Activated CD8-positive, alpha-beta memory T cell treated with anti-CD3 and anti-CD28 coated beads for 48 hours (primary cell): ENCODE results near the gene STH.

Experiments
- DNase-seq, 3 experiments: peaks; one replicate each; pipeline ENCODE4 v3.0.0-alpha.2; 2020; ENCODE audit warnings: low read depth in 2 of 3, low spot score in 2 of 3

Gene STH

DNA sequence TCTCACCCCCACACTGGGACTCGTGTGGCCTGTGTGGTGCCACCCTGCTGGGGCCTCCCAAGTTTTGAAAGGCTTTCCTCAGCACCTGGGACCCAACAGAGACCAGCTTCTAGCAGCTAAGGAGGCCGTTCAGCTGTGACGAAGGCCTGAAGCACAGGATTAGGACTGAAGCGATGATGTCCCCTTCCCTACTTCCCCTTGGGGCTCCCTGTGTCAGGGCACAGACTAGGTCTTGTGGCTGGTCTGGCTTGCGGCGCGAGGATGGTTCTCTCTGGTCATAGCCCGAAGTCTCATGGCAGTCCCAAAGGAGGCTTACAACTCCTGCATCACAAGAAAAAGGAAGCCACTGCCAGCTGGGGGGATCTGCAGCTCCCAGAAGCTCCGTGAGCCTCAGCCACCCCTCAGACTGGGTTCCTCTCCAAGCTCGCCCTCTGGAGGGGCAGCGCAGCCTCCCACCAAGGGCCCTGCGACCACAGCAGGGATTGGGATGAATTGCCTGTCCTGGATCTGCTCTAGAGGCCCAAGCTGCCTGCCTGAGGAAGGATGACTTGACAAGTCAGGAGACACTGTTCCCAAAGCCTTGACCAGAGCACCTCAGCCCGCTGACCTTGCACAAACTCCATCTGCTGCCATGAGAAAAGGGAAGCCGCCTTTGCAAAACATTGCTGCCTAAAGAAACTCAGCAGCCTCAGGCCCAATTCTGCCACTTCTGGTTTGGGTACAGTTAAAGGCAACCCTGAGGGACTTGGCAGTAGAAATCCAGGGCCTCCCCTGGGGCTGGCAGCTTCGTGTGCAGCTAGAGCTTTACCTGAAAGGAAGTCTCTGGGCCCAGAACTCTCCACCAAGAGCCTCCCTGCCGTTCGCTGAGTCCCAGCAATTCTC, 27.4 kb downstream of the STH start:
- no peak for DNase-seq

DNA sequence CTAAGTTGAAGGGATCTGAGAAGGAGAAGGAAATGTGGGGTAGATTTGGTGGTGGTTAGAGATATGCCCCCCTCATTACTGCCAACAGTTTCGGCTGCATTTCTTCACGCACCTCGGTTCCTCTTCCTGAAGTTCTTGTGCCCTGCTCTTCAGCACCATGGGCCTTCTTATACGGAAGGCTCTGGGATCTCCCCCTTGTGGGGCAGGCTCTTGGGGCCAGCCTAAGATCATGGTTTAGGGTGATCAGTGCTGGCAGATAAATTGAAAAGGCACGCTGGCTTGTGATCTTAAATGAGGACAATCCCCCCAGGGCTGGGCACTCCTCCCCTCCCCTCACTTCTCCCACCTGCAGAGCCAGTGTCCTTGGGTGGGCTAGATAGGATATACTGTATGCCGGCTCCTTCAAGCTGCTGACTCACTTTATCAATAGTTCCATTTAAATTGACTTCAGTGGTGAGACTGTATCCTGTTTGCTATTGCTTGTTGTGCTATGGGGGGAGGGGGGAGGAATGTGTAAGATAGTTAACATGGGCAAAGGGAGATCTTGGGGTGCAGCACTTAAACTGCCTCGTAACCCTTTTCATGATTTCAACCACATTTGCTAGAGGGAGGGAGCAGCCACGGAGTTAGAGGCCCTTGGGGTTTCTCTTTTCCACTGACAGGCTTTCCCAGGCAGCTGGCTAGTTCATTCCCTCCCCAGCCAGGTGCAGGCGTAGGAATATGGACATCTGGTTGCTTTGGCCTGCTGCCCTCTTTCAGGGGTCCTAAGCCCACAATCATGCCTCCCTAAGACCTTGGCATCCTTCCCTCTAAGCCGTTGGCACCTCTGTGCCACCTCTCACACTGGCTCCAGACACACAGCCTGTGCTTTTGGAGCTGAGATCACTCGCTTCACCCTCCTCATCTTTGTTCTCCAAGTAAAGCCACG, 28.3 kb downstream of the STH start:
- DNase-seq: no peak

DNA sequence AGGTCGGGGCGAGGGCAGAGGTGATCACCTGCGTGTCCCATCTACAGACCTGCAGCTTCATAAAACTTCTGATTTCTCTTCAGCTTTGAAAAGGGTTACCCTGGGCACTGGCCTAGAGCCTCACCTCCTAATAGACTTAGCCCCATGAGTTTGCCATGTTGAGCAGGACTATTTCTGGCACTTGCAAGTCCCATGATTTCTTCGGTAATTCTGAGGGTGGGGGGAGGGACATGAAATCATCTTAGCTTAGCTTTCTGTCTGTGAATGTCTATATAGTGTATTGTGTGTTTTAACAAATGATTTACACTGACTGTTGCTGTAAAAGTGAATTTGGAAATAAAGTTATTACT, 28.9 kb downstream of the STH start:
- no peak for DNase-seq

DNA sequence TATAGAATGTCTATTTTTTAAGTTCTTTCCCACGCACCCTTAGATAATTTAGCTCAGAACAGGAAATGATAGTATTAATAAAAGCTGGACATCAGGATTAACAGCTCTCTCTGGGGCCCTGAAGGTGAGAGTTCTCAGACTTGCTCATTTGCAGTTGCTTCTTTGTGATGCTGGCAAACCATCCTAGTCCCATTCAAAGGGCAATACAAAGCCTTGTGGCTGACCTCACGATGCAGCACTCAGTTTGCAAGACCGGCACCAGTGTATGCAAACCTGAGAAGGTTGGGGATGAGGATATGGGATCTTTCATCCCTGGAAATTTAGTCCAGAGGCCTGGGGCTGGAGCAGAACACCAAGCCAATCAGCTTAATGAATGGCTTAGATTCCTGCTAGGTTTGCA, 29.3 kb downstream of the STH start:
- DNase-seq: no peak

DNA sequence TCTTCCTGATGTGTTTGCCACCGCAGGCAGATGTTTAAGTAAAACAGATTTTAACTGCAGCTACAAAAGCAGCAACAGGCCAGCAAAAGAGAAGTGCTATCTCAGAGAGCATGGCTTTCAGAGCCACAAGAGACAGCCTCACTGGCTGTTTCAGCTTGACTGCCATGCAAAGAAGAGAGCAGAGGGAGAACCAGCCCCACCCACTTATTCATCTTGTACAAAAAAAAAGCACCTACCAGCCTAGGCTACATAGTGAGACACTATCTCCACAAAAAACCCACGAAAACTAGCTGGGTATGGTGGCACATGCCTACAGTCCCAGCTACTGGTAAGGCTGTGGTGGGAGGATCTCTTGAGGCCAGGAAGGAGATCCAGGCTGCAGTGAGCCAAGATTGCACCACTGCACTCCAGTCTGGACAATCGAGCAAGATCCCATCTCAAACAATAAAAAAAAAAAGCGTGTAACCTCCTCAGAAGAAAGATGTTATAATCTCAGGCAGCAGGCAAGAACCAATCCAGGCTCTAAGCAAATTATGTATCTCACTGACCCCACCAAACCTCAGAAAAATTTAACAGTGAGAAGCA, 30.0 kb downstream of the STH start:
- no peak for DNase-seq

DNA sequence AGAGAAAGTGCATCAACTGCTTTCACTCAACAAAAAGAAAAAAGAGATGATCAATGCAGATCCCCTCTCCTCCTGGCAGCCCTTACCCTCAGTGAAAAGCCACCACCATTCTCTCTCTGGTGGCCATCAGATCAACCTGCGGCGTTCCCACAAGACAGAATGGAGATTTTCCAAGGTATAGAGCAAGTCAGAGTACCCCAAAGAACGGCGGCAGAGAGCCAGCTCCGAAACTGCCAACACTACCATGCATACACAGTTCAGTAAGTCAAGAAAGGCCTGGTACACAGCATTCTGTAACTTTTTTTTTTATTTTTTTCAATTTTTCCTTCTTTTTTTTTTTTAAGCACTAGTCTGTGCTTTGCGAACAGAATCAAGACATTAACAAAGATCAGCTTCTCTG, 30.6 kb downstream of the STH start:
- DNase-seq: no peak

DNA sequence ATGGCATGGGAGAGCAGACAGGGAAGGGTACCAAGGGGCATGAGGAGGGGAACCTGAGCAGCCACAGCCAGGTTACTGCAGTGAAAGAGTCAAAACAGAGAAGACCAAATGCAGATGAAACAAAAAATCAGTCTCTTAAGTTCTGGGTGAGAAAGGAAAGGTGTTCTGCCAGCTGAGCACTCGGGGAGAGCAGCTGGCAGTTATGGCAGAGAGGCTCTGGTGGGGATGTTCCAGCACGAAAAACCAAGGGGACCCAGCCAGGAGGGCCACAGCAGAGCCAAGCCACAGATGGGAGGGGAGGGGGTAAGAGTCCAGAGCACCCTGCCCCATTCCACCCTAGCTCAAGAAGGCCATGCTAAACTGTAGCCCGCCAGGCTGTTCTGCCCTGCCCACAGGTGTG, 31.7 kb downstream of the STH start:
- DNase-seq: no peak

DNA sequence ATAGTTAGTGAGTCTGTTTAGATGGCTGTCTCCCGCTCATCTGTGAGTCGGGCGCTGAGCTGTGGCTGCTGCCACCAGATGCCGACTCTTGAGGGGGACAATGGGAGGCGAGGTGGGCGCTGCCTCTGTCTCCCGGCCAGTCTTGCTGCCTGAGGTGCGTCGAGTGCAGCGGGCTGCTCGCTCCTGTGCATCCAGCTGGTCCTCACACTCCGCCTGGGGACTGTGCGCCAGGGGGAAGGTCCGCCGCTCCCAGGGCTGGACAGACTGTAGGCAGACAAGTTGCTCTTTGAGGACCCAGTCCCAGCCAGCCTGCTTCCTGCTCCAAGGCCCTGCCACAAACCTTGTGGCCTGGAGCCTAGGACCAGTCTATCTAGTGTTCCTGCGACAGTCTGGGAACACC, 32.4 kb downstream of the STH start:
- DNase-seq: no peak

DNA sequence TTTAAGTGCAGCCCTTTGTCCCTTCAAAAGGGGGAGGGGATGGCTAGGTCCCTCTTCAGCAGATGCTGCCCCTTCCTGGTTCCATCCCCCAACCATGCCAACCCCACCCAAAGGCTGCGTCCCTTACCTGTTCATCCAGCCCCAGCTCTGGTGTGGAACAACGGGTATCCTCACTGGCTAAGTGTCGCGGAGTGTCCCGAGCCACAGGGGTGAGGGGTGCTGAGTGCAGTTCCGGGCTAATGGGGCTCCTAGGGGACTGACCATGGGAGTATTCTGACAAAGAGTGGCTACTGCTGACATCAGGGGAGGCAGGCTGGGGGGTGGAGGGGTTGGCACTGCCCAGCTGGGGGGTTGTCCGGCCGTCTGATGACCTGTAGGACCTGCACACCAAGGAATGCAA, 32.9 kb downstream of the STH start:
- no peak for DNase-seq

DNA sequence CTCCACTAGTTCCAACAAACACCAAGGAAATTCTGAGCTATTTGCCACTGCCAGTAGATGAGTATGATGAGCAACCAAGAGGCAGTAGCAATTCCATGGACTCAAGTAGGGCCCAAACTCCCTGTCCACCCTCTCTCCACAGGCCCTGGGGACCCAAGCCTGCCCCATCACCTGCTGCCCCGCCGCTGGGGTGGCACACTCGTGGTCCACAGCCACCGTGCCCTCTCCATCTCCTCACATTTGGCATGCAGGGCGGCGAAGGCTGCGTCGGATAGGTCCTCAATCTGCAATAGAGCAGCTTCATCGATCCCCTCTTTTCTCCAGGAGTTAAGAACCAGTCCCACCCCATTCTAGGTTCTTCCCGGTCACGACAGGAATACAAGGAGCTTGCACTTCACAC, 33.9 kb downstream of the STH start:
- no peak for DNase-seq

DNA sequence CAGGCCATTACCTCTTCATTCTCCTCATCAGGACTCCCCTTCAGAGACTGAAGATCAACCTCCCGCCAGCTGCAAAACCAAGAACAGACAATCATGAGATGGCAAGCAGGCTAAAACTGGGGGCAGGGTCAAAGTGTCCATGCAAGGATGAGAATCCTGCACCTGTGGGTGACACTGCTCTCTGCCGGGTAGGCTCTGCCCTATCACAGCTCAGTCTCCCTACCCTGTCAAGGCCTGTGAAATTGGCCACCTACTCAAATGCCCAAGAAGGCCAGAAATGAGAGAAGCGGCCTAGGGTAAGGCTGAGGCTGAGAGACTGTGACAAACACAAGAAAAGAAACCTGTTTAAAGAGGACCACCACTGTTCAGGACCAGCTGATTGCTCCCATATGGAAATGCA, 34.3 kb downstream of the STH start:
- DNase-seq: no peak

DNA sequence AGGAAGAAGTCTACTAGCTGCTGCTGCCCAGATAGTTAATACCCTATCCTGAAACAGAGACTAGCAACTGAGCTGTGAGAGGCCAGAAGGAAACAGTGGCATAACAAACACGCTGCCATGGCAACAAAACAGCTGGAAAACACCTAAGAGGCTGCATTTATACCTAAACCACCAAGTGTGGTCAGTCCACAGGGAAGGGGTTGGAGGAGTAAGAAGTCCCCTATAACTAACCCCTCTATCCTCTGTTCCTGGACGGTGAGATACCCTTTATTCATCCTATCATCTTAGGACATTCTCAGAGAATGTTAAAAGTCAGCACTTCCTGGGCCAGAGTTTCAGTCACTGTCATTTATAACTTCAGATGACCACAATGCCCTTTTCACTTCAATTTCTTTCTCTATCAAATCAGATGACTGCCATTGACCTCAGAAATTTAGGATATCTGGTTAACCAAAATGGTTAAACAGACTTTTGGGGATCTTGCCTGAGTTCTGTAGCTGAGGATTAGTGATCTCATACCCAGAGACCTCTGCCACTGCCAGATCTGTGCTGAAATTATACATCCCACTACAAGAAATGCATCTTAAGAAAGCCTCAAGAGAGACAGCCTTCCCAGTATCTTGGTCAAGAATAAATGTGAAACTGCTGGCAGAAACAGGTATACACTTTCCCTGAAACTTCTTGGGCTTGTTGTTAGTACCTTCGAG, 36.2 kb downstream of the STH start:
- no peak for DNase-seq

DNA sequence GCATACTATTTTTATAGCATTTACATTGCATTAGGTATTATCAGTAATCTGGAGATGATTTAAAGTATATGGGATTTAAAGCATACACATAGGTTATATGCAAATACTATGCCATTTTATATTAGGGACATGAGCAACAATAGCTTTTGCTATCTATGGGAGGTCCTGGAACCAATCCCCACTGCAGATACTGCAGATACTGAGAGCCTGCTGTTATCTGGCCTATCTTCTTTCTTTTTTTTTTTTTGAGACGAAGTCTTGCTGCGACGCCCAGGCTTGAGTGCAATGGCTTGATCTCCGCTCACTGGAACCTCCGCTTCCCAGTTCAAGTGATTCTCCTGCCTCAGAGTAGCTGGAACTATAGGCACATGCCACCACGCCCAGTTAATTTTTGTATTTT, 37.4 kb downstream of the STH start:
- no peak for DNase-seq

DNA sequence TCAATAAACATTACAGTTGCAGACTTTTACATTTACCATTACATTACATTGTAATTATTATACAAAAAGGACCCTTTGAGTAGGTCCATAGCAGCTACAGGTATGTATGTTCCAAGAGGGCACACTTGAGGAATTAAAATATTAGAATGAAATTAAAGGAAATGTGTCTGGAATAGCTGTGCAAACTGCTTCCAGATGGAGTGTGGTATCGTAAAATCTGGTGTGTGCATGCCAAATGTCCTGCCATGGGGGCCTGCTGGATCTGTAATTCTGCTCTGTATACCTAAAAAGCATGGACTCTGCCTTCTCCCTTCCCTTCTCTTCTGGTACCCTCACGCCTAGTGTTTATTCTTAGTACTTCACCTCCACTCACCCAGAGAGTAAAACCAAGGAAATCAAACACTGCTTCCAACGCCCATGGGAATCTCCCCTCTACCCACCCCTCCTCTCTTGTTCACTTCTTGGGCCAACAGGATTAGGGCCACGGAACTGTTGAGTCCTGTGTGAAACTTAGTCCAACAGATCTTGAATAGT, 38.7 kb downstream of the STH start:
- DNase-seq: no peak

DNA sequence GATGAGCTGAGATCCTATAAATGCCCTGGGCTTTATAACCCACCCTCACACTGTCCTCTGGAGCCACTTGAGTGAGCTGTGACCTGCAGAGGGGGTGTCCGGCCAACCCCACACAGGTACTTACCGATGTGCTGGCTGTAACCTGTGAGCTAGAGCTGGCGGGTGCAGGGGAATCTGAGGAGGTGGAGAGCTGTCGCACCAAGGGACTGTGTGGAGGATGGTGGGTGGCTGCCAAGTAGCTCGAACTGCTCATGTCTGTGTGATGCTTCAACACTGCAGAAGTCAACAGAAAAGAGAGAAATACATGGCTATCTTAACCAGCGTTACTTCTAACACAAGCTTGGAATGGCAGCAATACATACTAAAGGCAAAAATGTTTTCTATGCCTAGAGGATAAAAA, 39.4 kb downstream of the STH start:
- DNase-seq: no peak

DNA sequence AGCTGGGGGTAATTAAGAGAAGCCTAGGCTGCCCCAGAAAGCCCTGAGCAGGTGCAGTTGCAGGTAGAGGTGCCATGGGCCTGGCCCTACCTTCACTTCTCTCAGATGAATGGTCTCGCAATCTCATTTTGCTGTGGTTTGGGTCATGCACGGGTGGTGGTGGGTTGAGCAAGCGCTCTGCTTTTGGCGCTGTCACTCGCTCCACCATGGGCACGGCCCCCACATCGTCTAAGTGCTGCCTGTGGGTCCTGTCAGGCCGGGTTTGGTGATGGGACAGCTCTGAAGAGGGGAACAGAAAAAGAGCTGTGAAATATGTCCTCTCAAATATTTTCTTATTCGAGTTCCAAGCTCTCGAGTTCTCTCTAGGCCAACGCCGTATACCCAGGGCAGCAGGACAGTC, 39.9 kb downstream of the STH start:
- no peak for DNase-seq

DNA sequence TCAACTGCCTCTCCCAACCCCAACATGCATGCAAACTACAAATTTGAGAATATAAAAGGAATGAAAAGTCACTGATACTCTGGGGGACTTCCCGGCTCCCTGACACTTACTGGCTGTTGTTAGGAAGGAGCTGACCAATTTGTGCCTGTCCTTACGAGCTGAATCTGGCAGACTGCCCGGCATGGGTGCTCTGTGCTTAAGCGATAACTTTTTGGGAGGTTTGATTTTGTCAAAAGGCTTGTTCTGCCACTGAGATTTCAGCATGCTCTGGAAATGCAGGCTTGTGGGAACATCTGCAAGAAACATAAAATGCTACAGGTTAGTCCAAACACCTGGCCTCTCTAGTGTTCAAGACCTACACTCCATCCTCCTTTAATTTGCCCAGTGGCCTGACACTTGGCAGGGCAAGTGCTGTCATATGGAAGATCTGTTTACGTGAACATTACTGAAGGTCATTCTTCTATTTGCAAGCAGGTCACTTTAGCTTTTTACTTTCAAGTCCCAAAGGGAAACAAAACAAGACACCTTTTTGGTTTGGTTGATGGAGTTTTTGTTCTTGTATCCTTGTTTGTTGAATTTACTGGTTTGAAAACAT, 40.6 kb downstream of the STH start:
- no peak for DNase-seq

DNA sequence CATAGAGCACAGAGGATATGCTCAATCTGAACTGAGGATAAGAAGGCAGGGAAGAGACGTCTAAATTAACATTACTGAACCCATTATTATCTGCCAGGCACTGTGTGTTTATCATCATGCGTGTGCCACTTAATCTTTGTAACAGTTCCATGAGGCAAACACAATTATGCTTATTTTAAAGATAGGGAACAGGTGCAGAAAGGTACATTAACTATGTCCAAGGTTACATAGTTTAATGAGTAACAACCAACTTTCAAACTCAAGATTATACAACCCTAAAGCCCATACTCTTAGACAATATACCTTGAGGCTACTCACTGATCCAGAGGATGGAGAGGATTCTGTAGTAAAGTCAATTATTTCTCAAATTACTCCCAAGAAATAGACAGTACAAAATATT, 43.2 kb downstream of the STH start:
- no peak for DNase-seq

DNA sequence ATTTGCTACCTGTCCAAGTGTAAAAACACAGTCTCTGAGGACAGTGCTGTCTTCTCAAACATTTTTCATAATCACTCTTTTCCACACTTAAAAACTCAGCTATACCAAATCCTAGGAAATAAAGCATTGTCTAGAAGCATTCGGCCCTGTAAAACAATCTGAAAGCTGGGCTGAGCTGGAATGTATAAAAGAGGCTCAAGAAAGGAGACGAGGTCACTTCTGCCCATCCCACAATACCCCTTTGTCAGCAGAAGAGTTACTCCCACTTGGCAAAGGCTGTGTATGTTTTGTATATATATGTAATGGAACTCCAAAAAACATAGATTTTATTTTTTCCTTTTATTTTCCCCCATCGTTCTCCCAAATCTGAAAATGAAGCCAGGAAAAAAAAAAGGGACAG, 43.9 kb downstream of the STH start:
- DNase-seq: no peak

DNA sequence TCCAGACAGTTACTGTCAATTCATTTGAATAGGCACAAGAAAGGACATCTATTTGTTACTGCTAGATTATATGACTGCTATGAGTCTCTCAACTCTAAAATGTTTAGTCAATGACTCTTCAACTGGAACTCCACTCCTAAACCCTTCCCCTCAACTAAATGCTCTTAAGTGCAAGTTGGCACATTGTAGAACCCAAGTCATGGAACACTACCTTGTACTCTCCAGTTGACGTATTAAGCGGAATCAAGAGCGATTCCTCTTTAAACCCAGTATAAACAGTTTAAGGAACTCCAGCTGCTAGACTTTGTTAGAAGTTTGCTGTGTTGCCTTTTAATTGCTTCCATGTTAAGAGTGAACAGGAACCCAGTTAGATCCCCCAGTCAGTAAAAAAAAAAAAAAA, 44.6 kb downstream of the STH start:
- no peak for DNase-seq
